Natural killer cell treated with Interleukin-12 subunit alpha and Interleukin-12 subunit beta and Interleukin-15 and Interleukin-18, amount 100 ng/mL, for 72 hours (primary cell): Measurements from ENCODE around the gene CALML5. TPM values are rescaled to one million over a fixed set of nuclear protein-coding genes. Genes with fewer than 3 reads are reported as not detected.

Experiments used
- ATAC-seq, 2 donors: fragments of 150-1000 bp; cut with Tn5 transposase in 1 of 2; sonication (Bioruptor Pico), chemical (Tn5 transposase) in 1 of 2; 2 replicates each; pipeline ENCODE4 v1.10.0; 2021
- DNase-seq: peaks from one replicate; pipeline ENCODE4 v3.0.0; 2022; ENCODE audit warnings: low spot score
- H3K27ac Mint-ChIP-seq, 2 donors: 1 replicate in 1 of 2; 2 replicates in 1 of 2; pipeline ENCODE4 v1.8.0; 2022; ENCODE audit warnings: mixed read lengths in 2 of 2, mild to moderate bottlenecking in 1 of 2, moderate library complexity in 1 of 2
- H3K27me3 Mint-ChIP-seq, 2 donors: 1 replicate in 1 of 2; 2 replicates in 1 of 2; pipeline ENCODE4 v1.8.0; 2022; ENCODE audit warnings: mixed read lengths in 2 of 2
- H3K36me3 Mint-ChIP-seq: one replicate; pipeline ENCODE4 v1.8.0; 2022; ENCODE audit warnings: mixed read lengths
- H3K4me1 Mint-ChIP-seq, 2 donors: 1 replicate in 1 of 2; 2 replicates in 1 of 2; pipeline ENCODE4 v1.8.0; 2022; ENCODE audit warnings: low read depth in 2 of 2, mixed read lengths in 2 of 2, mild to moderate bottlenecking in 1 of 2
- H3K4me3 Mint-ChIP-seq: one replicate; pipeline ENCODE4 v1.8.0; 2022; ENCODE audit warnings: mixed read lengths
- H3K9me3 Mint-ChIP-seq: 2 replicates; pipeline ENCODE4 v1.8.0; 2022; ENCODE audit warnings: mixed read lengths
- total RNA-seq, 2 donors: library from RNA; stranded (reverse); gene quantifications; one replicate each; pipeline ENCODE4 v1.2.3, GENCODE V29; 2022

Gene CALML5
- total RNA-seq, 2 donors from 2014 or later, result not detected

DNA sequence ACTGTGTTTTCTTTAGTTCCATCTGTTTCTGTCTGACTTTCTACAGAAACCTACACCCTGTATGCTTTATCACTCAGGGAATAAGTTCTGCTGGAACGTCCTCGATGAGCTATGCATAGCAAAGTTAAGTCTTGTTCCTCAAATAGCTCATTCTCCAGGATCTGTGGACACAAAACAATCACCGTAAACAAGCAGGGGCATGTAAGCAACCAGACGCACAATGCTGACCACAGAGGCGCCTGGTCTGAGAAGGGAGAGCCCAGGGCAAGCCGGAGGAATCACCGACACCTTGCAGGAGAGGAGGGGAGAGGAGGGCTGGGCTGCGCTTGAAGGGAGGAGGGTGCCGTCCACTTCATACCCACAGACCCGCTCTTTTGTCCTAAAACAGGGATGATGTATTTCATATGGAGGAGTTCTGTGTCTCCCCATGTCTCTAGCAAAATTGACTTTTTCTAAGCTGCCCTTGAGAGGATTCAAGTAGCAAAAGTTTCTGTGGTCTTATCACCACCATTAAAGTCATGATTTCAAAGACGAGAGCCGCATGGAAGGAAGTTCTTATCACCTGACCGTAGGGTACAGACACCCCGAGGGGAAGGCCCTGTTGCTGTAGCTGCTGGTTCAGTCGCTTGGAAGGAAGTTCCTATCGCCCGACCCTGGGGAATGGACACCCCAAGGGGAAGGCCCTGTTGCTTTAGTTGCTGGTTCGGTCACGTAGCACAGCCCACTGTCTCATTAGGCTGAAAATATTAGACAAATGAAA is 39.7 kb upstream of the CALML5 start:
- H3K36me3 Mint-ChIP-seq, result peaks cover 10% of the 10 kb centered on the region

DNA sequence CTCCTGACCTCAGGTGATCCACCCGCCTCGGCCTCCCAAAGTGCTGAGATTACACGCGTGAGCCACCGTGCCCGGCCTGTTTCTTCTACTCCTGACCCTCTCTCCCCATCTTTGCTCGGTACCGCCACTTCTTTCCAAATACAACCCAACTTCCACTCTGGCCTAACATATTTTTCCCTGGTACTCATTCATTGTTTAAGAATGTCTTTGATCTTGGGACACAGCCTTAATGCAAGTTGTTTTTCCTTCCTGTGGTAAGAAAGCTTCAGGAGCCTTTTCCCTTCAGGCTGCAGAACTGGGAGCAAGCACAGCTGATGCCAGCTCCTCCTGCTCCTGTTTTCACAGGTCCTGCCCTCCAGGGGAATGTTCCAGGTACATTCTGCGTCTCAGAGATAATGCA is 39.1 kb upstream of the CALML5 start:
- H3K27ac Mint-ChIP-seq, result no peak overlapping the region
- H3K27me3 Mint-ChIP-seq, result peaks cover 2 to 13% of the 10 kb centered on the region in 2 donors
- H3K4me3 Mint-ChIP-seq, result no peak overlapping the region
- H3K36me3 Mint-ChIP-seq, result peaks cover 10% of the 10 kb centered on the region
- H3K4me1 Mint-ChIP-seq, result no peaks in the 10 kb centered on the region
- DNase-seq (peak; percentile 12), ATAC-seq (no peak)
- peaks cover 6% of the 10 kb centered on the region for H3K9me3 Mint-ChIP-seq

More for the DNA sequence above, 39.7 kb upstream of the CALML5 start:
- Mint-ChIP-seq H3K27ac (no peak overlapping the region), H3K27me3 (peaks cover 2 to 13% of the 10 kb centered on the region in 2 donors), H3K9me3 (peaks cover 6% of the 10 kb centered on the region), H3K4me1 (no peaks in the 10 kb centered on the region), H3K4me3 (no peak overlapping the region)
- no peak for ATAC-seq
- DNase-seq, result no peak

DNA sequence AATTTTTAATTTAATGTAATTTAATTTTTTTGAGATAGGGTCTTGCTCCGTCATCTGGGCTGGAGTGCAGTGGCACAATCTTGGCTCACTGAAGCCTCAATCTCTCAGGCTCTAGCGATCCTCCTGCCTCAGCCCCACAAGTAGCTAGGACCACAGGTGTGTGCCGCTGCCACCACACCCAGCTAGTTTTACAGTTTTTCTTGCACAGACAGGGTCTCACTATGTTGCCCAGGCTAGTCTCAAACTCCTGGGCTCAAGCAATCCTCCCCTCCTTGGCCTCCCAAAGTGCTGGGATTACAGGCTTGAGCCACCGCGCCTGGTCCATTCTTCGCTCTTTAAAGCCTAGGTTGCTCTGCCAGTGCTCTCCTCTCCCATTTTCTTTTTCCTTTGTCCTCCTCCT is 38.3 kb upstream of the CALML5 start:
- Mint-ChIP-seq H3K4me1 (no peaks in the 10 kb centered on the region), H3K27me3 (peaks cover 5 to 13% of the 10 kb centered on the region in 2 donors), H3K9me3 (peaks cover 6% of the 10 kb centered on the region), H3K36me3 (peaks cover 10% of the 10 kb centered on the region), H3K4me3 (no peak overlapping the region), H3K27ac (no peak overlapping the region)
- ATAC-seq (no peak), DNase-seq (no peak)

DNA sequence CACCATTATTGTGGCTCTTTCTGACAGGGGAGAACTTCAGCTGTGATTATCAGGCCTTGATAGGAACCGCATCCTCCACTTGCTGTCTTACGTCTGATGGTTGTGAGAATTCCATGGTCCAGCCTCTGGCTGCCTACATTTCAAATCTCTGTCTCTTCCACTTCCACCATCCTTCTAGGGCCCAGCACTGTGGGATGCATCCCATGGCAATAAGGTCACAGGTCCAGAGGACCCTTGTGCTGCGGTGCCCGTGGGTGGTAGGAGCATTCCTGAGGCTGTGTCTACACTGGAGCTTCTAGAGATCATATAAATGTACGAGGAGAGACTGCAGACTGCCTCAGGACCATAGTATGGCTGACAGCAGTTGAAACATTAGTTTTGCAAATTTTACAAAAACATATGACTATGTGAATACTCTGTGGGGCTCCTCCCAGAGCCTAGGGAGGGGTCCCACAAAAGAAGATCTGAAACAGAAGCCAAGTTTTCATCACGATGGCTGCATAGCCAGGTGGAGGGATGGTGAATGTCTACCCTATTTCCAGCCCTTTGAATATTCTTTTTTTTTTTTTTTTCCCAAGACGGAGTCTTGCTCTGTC is 37.2 kb upstream of the CALML5 start:
- no peaks in the 10 kb centered on the region for H3K4me1 Mint-ChIP-seq
- no peak overlapping the region for H3K4me3 Mint-ChIP-seq
- H3K27ac Mint-ChIP-seq, result no peak overlapping the region
- peaks cover 3% of the 10 kb centered on the region for H3K9me3 Mint-ChIP-seq
- DNase-seq, result no peak
- no peaks in the 10 kb centered on the region for H3K36me3 Mint-ChIP-seq
- peaks cover 6 to 13% of the 10 kb centered on the region in 2 donors for H3K27me3 Mint-ChIP-seq
- ATAC-seq, result no peak

DNA sequence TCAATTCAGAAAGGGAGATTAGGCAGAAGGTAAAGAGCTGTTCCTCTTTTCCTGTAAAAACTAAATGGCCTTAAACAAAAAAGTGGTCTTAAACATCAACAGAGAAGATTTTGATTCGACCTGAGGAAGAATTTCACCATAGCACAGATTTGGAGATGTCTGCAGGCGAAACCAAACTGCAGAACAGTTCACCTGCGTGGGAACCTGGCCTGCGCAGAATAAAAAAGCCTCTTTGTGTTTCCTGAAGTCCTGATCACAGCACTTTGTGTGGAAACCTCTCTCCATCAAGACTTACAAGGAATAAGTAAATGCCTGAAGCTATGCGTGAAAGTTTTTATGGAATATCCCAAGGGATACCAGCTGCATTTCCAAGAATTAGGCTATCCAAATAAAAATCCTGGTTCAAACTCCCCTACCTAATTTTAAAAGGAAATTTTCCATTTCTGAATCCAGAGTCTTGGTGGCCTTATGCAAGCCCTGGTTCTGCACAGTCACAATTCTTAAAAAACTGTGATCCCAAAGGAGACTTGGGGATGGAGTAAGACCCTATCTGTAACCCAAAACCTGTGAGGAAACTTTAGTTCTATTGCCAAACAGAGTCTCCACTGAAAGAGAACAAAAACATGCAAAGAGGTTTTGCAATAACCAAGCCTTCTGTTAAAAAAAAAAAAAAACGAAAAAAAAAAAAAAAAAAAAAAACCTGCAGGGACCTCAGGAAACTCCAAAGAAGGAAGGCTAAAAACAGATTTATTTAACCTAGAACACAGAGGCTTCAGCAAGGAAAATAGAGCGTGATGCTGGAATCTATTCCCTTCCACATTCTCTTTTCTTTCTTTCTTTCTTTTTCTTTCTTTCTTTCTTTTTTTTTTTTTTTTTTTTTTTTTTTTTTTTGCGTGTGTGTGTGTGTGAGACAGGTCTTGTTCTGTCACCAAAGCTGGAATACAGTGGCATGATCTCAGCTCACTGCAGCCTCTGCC is 35.8 kb upstream of the CALML5 start:
- ATAC-seq, result no peak
- Mint-ChIP-seq H3K4me3 (no peak overlapping the region), H3K9me3 (no peaks in the 10 kb centered on the region), H3K36me3 (no peaks in the 10 kb centered on the region), H3K27me3 (peaks cover 6 to 13% of the 10 kb centered on the region in 2 donors), H3K4me1 (no peaks in the 10 kb centered on the region), H3K27ac (no peak overlapping the region)
- no peak for DNase-seq

DNA sequence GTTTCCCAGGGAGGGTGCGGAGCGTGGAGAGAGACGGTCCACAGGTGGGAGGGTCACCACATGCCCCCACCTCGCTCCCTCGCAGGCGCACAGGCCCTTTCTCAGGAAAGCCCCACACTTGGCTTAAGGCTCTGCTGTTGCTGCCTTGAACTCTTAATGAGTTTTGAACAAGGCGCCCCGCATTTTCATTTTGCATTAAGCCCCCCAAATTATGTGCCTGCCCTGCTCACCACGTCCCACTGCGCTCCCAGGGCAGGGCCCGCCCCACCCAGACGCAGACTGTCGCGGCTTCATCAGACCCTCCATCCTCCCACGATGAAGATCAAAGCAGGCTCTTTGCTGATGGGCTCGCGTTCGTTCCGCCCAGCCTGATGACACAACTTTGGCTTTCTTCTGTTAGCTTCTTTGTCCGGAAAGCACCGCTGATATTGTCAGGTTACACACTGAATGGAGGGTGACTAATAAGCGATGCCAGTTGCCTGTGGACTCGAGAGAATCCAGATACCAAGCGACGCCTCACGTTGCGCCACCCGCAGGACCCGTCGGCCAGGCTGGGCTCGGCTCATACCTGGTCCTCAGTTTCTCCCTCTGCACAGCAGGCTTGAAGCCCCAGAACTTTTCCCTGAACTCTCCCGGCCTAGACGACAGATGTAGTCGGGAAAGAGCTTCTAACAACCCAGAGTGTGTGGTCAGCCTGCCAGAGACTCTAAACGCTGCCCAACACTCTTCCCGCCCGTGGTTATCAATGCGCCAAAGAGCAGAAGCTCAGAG is 34.9 kb upstream of the CALML5 start:
- H3K4me1 Mint-ChIP-seq, result no peaks in the 10 kb centered on the region
- DNase-seq (peak; percentile 58), ATAC-seq (no peak)
- H3K36me3 Mint-ChIP-seq, result no peaks in the 10 kb centered on the region
- peaks cover 6 to 13% of the 10 kb centered on the region in 2 donors for H3K27me3 Mint-ChIP-seq
- H3K4me3 Mint-ChIP-seq, result no peak overlapping the region
- no peaks in the 10 kb centered on the region for H3K9me3 Mint-ChIP-seq
- no peak overlapping the region for H3K27ac Mint-ChIP-seq

DNA sequence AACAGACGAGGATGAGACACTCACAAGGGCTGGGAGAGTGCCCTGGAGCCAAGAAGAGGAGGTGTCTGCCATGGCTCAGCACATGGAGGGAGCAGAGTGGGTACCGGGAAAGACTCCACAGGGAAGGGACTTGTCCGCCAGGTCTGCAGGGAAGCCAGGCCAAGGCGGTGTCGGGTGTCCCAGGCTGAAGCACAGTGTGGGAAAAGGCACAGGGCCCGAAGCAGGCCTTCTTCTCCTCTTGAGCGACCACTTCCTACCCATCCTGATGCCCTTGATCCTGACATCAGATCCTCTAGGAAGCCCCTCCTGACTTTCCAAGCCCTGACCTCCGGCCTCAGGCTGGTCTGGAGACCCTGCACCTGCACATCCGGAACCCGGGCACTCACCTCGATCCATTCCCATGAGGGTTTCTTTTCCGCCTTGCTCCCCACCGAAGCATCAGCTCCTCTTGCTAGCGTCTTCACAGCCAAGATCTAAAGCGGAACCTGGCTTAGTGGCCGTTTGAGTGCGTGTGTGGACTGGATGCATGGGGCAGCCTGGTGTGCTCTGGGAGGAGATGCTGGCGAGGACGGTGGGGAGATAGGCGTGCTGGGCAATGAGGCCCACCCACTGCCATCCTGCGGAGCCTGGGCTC is 33.8 kb upstream of the CALML5 start:
- H3K36me3 Mint-ChIP-seq, result no peaks in the 10 kb centered on the region
- ATAC-seq, result no peak
- no peak overlapping the region for H3K27ac Mint-ChIP-seq
- peak; percentile 47 for DNase-seq
- H3K4me3 Mint-ChIP-seq, result no peak overlapping the region
- no peaks in the 10 kb centered on the region for H3K4me1 Mint-ChIP-seq
- no peaks in the 10 kb centered on the region for H3K9me3 Mint-ChIP-seq
- peaks cover 3 to 6% of the 10 kb centered on the region in 2 donors for H3K27me3 Mint-ChIP-seq

DNA sequence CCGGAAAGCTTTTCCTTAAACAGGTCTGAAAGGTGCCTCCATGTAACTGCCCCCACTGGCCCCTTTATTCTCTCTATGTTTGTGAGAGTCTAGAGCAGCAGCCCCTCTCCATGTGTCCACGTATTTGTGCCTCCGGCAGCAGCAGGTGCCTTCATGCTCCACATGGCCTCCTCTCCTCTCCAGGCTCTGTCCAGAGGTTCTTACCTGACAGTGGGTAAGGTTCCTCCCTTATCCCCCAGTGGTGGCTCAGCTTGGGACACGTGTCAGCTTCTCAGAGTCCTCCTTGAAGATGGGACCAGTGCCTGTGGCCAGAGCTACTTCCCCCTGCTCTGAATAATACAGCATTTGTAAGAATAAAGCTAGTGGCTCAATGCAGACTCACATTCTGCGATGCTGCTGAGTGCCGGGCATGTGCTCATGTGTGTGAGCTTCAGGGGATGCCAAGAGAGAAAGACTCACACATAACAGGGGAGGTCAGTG is 33.3 kb upstream of the CALML5 start:
- H3K4me3 Mint-ChIP-seq, result no peak overlapping the region
- peaks cover under 1 to 3% of the 10 kb centered on the region in 2 donors for H3K27me3 Mint-ChIP-seq
- DNase-seq (peak; percentile 39), ATAC-seq (no peak)
- no peaks in the 10 kb centered on the region for H3K4me1 Mint-ChIP-seq
- H3K9me3 Mint-ChIP-seq, result no peaks in the 10 kb centered on the region
- no peak overlapping the region for H3K27ac Mint-ChIP-seq
- H3K36me3 Mint-ChIP-seq, result no peaks in the 10 kb centered on the region

DNA sequence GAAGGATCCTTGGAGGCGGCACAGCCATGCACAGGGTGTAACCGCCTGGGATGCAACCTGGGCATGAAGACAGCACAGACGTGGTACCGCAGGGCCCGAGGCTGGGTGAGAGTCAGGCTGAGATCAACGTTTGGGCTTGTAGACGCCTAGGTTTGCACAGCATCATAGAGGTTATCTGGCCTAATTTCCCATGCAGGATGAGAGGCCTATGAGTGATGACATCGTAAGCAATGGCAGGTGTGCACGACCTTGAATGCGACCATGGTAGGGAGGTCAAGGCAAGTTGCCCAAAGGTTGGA is 32.9 kb upstream of the CALML5 start:
- Mint-ChIP-seq H3K36me3 (no peaks in the 10 kb centered on the region), H3K27ac (no peak overlapping the region), H3K9me3 (no peaks in the 10 kb centered on the region), H3K4me3 (no peak overlapping the region), H3K4me1 (no peaks in the 10 kb centered on the region), H3K27me3 (peaks cover 0 to 3% of the 10 kb centered on the region in 2 donors)
- DNase-seq (peak; percentile 53), ATAC-seq (peak in 1 of 2 donors; percentile 5)

DNA sequence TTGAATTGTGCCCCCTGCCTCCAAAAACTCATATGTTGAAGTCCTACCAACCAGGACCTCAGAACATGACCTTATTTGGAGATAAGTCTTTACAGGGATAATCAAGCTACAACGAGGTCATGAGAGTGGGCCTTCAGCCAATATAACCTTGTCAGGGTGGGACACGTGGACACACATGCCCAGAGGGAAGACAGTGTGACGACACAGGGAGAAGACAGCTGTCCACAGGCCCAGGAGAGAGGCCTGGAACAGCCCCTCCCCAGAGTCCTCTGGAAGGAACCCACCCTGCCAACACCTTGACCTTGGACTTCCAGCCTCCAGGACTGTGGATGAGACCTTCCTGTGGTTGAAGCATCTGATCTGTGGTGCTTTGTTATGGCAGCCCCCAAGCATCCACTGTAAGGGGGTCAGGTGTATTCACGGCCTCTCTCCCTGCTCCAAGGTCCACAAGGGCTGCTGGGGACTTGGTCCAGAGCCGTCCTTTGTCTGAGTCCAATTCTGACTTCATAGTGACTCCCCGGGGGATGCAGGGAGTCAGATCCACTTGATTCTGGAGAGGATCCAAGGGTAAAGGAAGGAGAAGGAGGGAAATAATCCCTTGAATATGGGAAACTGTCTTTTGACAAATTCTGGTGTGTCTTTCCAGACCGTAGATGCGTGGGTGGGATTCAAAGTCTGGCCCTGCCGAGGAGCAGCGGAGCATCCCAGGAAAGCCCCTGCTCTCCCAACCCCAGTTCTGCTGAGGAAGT is 32.4 kb upstream of the CALML5 start:
- Mint-ChIP-seq H3K4me3 (no peak overlapping the region), H3K36me3 (no peaks in the 10 kb centered on the region), H3K9me3 (no peaks in the 10 kb centered on the region), H3K27me3 (peaks cover 0 to 3% of the 10 kb centered on the region in 2 donors), H3K27ac (no peak overlapping the region), H3K4me1 (no peaks in the 10 kb centered on the region)
- DNase-seq (peak; percentile 44), ATAC-seq (no peak)

DNA sequence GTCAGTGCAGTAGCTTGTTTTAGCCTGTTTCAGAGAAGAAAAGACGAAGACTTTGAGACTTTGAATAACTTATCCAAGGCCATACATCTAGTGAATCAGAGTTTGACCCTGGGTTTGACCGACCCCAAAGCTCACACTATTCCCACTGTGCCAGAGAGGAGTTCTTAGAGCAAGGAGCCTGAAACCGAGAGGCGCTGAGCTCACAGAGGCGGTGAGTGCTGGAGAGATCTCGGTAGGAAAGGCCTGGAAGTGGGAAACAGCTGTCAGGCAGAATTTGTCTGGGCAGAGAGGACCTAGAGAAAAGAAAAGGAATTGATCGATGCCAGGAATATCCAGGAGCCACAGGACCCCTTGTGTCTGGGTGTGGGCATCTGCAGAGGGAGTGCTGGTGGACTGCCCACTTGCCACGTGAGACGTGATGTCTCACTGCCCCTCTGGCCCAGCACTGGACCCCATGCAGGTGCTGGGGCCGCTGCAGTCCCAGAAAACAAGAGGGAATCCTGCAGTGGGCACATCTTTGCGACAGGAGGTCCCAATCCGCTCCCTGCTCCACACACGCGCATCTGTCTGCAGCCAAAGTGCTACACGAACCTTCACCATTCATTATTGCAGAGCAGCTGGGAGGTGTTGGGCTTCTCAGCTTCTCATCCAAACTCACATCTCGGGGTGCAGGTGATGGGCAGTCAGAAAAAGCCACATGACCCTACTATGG is 31.6 kb upstream of the CALML5 start:
- no peaks in the 10 kb centered on the region for H3K4me1 Mint-ChIP-seq
- no peaks in the 10 kb centered on the region for H3K9me3 Mint-ChIP-seq
- no peak overlapping the region for H3K27ac Mint-ChIP-seq
- ATAC-seq (peak in 1 of 2 donors; percentile 37), DNase-seq (peak; percentile 18)
- no peak overlapping the region for H3K4me3 Mint-ChIP-seq
- H3K36me3 Mint-ChIP-seq, result no peaks in the 10 kb centered on the region
- peaks cover 0 to 3% of the 10 kb centered on the region in 2 donors for H3K27me3 Mint-ChIP-seq

DNA sequence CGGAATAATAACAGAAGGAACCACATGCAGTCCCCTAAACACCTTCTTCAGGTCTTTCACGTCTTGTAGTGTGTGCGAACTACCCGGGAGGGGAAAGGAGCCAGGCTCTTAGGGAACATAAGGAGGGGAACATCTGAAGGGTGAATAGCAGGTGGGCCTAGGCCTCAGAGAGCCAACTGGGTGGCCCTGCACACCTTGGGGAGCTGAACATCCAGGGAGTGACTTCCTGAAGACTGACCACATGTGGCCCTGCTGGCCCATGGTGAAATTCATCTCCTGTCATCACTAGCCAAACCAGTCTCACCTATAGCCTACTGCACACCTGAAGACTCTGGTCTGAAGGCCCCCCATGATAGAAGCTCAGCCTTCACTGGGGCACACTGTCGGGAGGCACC is 31.0 kb upstream of the CALML5 start:
- DNase-seq, result peak; percentile 18

More for the DNA sequence above, 31.0 kb upstream of the CALML5 start:
- H3K4me1 Mint-ChIP-seq, result no peaks in the 10 kb centered on the region
- no peak overlapping the region for H3K4me3 Mint-ChIP-seq
- no peaks in the 10 kb centered on the region for H3K36me3 Mint-ChIP-seq
- no peaks in the 10 kb centered on the region for H3K9me3 Mint-ChIP-seq
- H3K27me3 Mint-ChIP-seq, result peaks cover 0 to 5% of the 10 kb centered on the region in 2 donors
- H3K27ac Mint-ChIP-seq, result no peak overlapping the region
- ATAC-seq, result no peak
